RCC 7860 (cell line): ENCODE results near the gene THOC2.
"Not testable (repeated sequence)": the region's sequence is repeated elsewhere in the genome, so short reads cannot be mapped to it uniquely, and the experiment has no call there.

Source experiments
- DNase-seq: peaks from one replicate; pipeline ENCODE4 v3.0.0-alpha.2; 2015; ENCODE audit warnings: low spot score
- FAIRE-seq: peaks from 2 replicates; lab custom pipeline; 2012; peaks lifted over from hg19 to GRCh38; lab: Jason Lieb, UNC

THOC2 gene

GRCh38 chrX:123732670-123733363 is at the start of gene THOC2:
TSS of gene THOC2 (minus strand) at chrX:123733052. CDS start at chrX:123733022, 30 bp downstream.
- DNase-seq (peak; percentile 73), FAIRE-seq (peak; percentile 70)

- FAIRE-seq = not testable (repeated sequence)
Observed at GRCh38 chrX:123781786-123782185, 48.9 kb upstream of the THOC2 start.

GRCh38 chrX:123779908-123780396 is 47.1 kb upstream of the THOC2 start:
- FAIRE-seq (no peak), DNase-seq (no peak)

More at GRCh38 chrX:123781786-123782185, 48.9 kb upstream of the THOC2 start:
- DNase-seq = not testable (repeated sequence)

- FAIRE-seq = peak; percentile 76
- DNase-seq = peak; percentile 48
Observed at GRCh38 chrX:123773258-123773988, 40.6 kb upstream of the THOC2 start.

- FAIRE-seq (peak; percentile 95), DNase-seq (peak; percentile 65)
Observed at GRCh38 chrX:123771449-123772064, 38.7 kb upstream of the THOC2 start.

- DNase-seq (peak; percentile 71), FAIRE-seq (peak; percentile 82)
Observed at GRCh38 chrX:123764967-123765871, 32.4 kb upstream of the THOC2 start.

GRCh38 chrX:123759849-123760248 is 27.0 kb upstream of the THOC2 start:
- not testable (repeated sequence) for DNase-seq, FAIRE-seq

GRCh38 chrX:123757794-123758193 is 24.9 kb upstream of the THOC2 start:
- FAIRE-seq, DNase-seq: not testable (repeated sequence)

GRCh38 chrX:123756320-123756719 is 23.5 kb upstream of the THOC2 start:
- DNase-seq = no peak
- FAIRE-seq = no peak

GRCh38 chrX:123755107-123755506 is 22.3 kb upstream of the THOC2 start:
- no peak for FAIRE-seq
- DNase-seq = no peak

- FAIRE-seq = no peak
- DNase-seq = no peak
Observed at GRCh38 chrX:123753656-123754350, 21.0 kb upstream of the THOC2 start.

- no peak for FAIRE-seq
- DNase-seq = no peak
Observed at GRCh38 chrX:123749643-123750042, 16.8 kb upstream of the THOC2 start.

GRCh38 chrX:123745511-123745910 is 12.7 kb upstream of the THOC2 start:
- no peak for FAIRE-seq
- DNase-seq = no peak

- DNase-seq = no peak
- no peak for FAIRE-seq
Observed at GRCh38 chrX:123743312-123743711, 10.5 kb upstream of the THOC2 start.

GRCh38 chrX:123742440-123742839 is 9.6 kb upstream of the THOC2 start:
- FAIRE-seq (no peak), DNase-seq (no peak)

- DNase-seq = no peak
- FAIRE-seq = no peak
Observed at GRCh38 chrX:123740536-123740935, 7.7 kb upstream of the THOC2 start.

GRCh38 chrX:123740006-123740405 is 7.2 kb upstream of the THOC2 start:
- no peak for DNase-seq
- FAIRE-seq = no peak

GRCh38 chrX:123739474-123739873 is 6.6 kb upstream of the THOC2 start:
- DNase-seq = no peak
- no peak for FAIRE-seq

- FAIRE-seq (peak; percentile 97), DNase-seq (peak; percentile 78)
Observed at GRCh38 chrX:123738378-123738940, 5.6 kb upstream of the THOC2 start.
